GM12891 (cell line): ENCODE data around the gene MRPL18.

ENCODE experiments used
- DNase-seq: peaks from one replicate; pipeline ENCODE4 v3.0.0; 2011; ENCODE audit warnings: low spot score; ENCODE audit not compliant: insufficient read length
- FAIRE-seq: peaks from 2 replicates; lab custom pipeline; 2011; peaks lifted over from hg19 to GRCh38; lab: Jason Lieb, UNC
- PAX5 ChIP-seq: IDR thresholded peaks from 2 replicates; pipeline ENCODE4 v1.6.1; 2011; ENCODE audit warnings: low read length, moderate library complexity, mild to moderate bottlenecking; ENCODE audit not compliant: insufficient read depth, severe bottlenecking
- POLR2A ChIP-seq: IDR thresholded peaks from 2 replicates; pipeline ENCODE4 v1.6.1; 2011; ENCODE audit warnings: low read depth, low read length, control low read depth
- POLR2AphosphoS5 ChIP-seq: IDR thresholded peaks from 2 replicates; pipeline ENCODE4 v1.6.1; 2011; ENCODE audit warnings: low read depth, low read length, control low read depth
- POU2F2 ChIP-seq: IDR thresholded peaks from 2 replicates; pipeline ENCODE4 v1.6.1; 2011; ENCODE audit warnings: low read depth, mild to moderate bottlenecking, control low read depth, low read length, moderate library complexity
- SPI1 ChIP-seq: IDR thresholded peaks from 2 replicates; pipeline ENCODE4 v1.6.1; 2011; ENCODE audit warnings: low read depth, low read length, control low read depth
- TAF1 ChIP-seq: IDR thresholded peaks from 2 replicates; pipeline ENCODE4 v1.6.1; 2011; ENCODE audit warnings: low read depth, low read length, control low read depth

Gene MRPL18

GRCh38 chr6:159826968-159827647, 36.8 kb downstream of the MRPL18 start:
- no peak for DNase-seq
- no peak for FAIRE-seq
- TF ChIP-seq POU2F2 (no peak), PAX5 (no peak), SPI1 (no peak)

GRCh38 chr6:159828074-159828473, 37.8 kb downstream of the MRPL18 start:
- FAIRE-seq (no peak), DNase-seq (no peak)
- no peak for TF ChIP-seq POLR2A

- TF ChIP-seq TAF1 (no peak), POLR2AphosphoS5 (no peak), SPI1 (no peak), POU2F2 (no peak), PAX5 (no peak), POLR2A (no peak)
- DNase-seq, result no peak
- FAIRE-seq, result peak; percentile 41
Measured at GRCh38 chr6:159829526-159829925, 39.3 kb downstream of the MRPL18 start.

GRCh38 chr6:159830501-159831372, 40.5 kb downstream of the MRPL18 start:
- DNase-seq (no peak), FAIRE-seq (no peak)
- TF ChIP-seq TAF1 (no peak), SPI1 (no peak), PAX5 (no peak), POLR2AphosphoS5 (no peak), POLR2A (no peak), POU2F2 (no peak)

- DNase-seq, result no peak
Measured at GRCh38 chr6:159831373-159831679, 41.1 kb downstream of the MRPL18 start.

GRCh38 chr6:159832946-159833345, 42.7 kb downstream of the MRPL18 start:
- FAIRE-seq (no peak), DNase-seq (no peak)
- TF ChIP-seq POLR2AphosphoS5 (no peak), PAX5 (no peak), POLR2A (no peak), POU2F2 (no peak), SPI1 (no peak)

More at GRCh38 chr6:159831373-159831679, 41.1 kb downstream of the MRPL18 start:
- no peak for FAIRE-seq
- TF ChIP-seq TAF1 (no peak), PAX5 (no peak), POLR2A (no peak), POLR2AphosphoS5 (no peak), POU2F2 (no peak), SPI1 (no peak)

- FAIRE-seq, result no peak
- no peak for TF ChIP-seq TAF1
- no peak for TF ChIP-seq POU2F2
- TF ChIP-seq POLR2A, result no peak
- TF ChIP-seq SPI1, result no peak
- no peak for TF ChIP-seq PAX5
- TF ChIP-seq POLR2AphosphoS5, result no peak
- DNase-seq, result no peak
Measured at GRCh38 chr6:159833556-159833955, 43.3 kb downstream of the MRPL18 start.

- DNase-seq (no peak), FAIRE-seq (no peak)
- TF ChIP-seq SPI1 (no peak), POLR2AphosphoS5 (no peak), PAX5 (no peak), POLR2A (no peak), POU2F2 (no peak)
Measured at GRCh38 chr6:159833997-159834603, 43.8 kb downstream of the MRPL18 start.

GRCh38 chr6:159836718-159837490, 46.6 kb downstream of the MRPL18 start:
- DNase-seq (no peak), FAIRE-seq (no peak)
- no peak for TF ChIP-seq TAF1
- no peak for TF ChIP-seq PAX5

- no peak for DNase-seq
- TF ChIP-seq PAX5 (no peak), SPI1 (no peak), TAF1 (no peak), POLR2A (no peak), POU2F2 (no peak), POLR2AphosphoS5 (no peak)
- FAIRE-seq, result no peak
Measured at GRCh38 chr6:159837511-159837910, 47.2 kb downstream of the MRPL18 start.
